ENCODE data around the gene ALDH4A1. TPM values are rescaled to one million over a fixed set of nuclear protein-coding genes. Genes with fewer than 3 reads are reported as not detected.
"Not testable (repeated sequence)": the region's sequence is repeated elsewhere in the genome, so short reads cannot be mapped to it uniquely, and the experiment has no call there.

ALDH4A1 gene
- total and polyA plus RNA-seq, 10 of the 15 experiments (the other 5 are each of a cell fraction or from before 2014, with no cell fraction given): 0.06 to 25.5 (median 13.0) TPM

DNA sequence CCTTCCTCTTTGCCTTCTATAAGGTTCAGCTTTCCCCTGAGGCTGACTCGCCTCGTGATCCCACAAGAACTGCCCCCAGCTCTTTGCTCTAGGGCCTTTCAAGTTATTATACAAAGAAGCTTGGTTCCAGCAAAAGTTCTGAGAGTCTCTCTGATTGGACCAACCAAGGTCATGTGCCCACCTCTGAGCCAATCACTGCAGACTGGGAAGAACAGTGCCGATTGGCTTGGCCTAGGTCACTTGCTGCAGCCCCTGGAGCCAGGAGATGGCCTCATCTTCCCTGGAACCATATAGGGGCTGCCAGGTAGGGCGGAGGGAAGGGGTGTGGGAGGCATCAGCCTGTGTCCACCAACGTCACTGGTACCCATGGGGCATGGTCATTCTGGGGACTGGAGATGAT is 65.7 kb downstream of the ALDH4A1 start:
- Histone ChIP-seq H3K27me3 (replicated peaks in 1 of 2; ENCODE audit: control insufficient read depth in 2 of 2, insufficient read depth in 2 of 2, low read length in 1 of 2) (no peaks in the 10 kb centered on the region), H3K4me1 (ENCODE audit: control insufficient read depth, insufficient read depth, low read length) (no peaks in the 10 kb centered on the region), H3K36me3 (ENCODE audit: control insufficient read depth in 2 of 2, insufficient read depth in 2 of 2, low read length in 1 of 2) (no peaks in the 10 kb centered on the region), H4K20me1 (ENCODE audit: control insufficient read depth, insufficient read depth) (no peaks in the 10 kb centered on the region), H3K4me2 (ENCODE audit: control insufficient read depth, insufficient read depth) (no peak overlapping the region), H3K79me2 (ENCODE audit: control insufficient read depth, insufficient read depth, low read length) (no peaks in the 10 kb centered on the region), H3K9ac (ENCODE audit: control insufficient read depth, insufficient read depth, low read length) (no peak overlapping the region), H2AFZ (ENCODE audit: control insufficient read depth, low read depth, low read length) (no peak overlapping the region), H3K4me3 (no peak overlapping the region), H3K9me3 (replicated peaks; ENCODE audit: control insufficient read depth, insufficient read depth, low read length) (no peaks in the 10 kb centered on the region; the same call in 2 of the 3 replicates), H3K27ac (ENCODE audit: control insufficient read depth, insufficient read depth) (no peak overlapping the region)
- intact Hi-C loops (cut with micrococcal nuclease; ENCODE audit: unreplicated experiment) (no loop called here), in situ Hi-C loops (cut with MboI) (no loop called here)
- ATAC-seq (no peak), FAIRE-seq (no peak), DNase-seq (ENCODE audit: low read depth, low spot score) (no peak)
- WGBS (ENCODE audit: insufficient coverage, insufficient replicate concordance, low lambda C conversion rate, missing lambda C conversion rate): 13% methylated on average over 5 of the region's 5 CpGs
- SMC1A ChIA-PET (ENCODE audit: uncharacterized antibody, unreplicated experiment): no interaction called here
- RAD21 ChIA-PET (ENCODE audit: unreplicated experiment): no interaction called here
- BruUV-seq (replicated peaks): no TSS peak
- POLR2A ChIA-PET: no interaction called here
- no peak for TF ChIP-seq KLF5 (IDR thresholded peaks at IDR 0.05; ENCODE audit: partially characterized antibody)
- no peak for TF ChIP-seq ZNF274 (IDR thresholded peaks at IDR 0.05; ENCODE audit: insufficient read depth, insufficient read length)
- no peak for TF ChIP-seq PKNOX1 (IDR thresholded peaks at IDR 0.05)
- TF ChIP-seq RFX5 (IDR thresholded peaks at IDR 0.05; ENCODE audit: low read depth, low read length): no peak
- no peak for TF ChIP-seq EED (IDR thresholded peaks at IDR 0.05; ENCODE audit: low read depth)
- peak; percentile 88 for TF ChIP-seq NFYB (IDR thresholded peaks at IDR 0.05; ENCODE audit: insufficient read depth, low read depth, low read length)
- no peak for TF ChIP-seq MXI1 (IDR thresholded peaks at IDR 0.05; ENCODE audit: low read depth, low read length)
- peak; percentile 68 for TF ChIP-seq USF1 (IDR thresholded peaks at IDR 0.05; ENCODE audit: borderline replicate concordance, extremely low read length, insufficient read depth, low read depth, low read length)
- no peak for TF ChIP-seq POLR2AphosphoS2 (IDR thresholded peaks at IDR 0.05; ENCODE audit: low read depth, low read length)
- CTCF ChIA-PET: no interaction called here

DNA sequence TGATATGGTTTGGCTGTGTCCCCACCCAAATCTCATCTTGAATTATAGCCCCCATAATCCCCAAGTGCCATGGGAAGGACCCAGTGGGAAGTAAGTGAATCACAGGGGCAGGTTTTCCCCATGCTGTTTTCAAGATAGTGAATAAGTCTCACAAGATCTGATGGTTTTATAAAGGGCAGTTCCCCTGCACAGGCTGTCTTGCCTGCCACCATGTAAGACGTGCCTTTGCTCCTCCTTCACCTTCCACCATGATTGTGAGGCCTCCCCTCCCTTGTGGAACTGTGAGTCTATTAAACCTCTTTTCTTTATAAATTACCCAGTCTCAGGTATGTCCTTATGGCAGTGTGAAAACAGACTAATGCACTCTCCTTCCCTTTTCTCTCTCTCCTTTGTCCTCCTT is 70.0 kb downstream of the ALDH4A1 start:
- DNase-seq (ENCODE audit: low read depth, low spot score); intact Hi-C loops (cut with micrococcal nuclease; ENCODE audit: unreplicated experiment); BruUV-seq (replicated peaks): not testable (repeated sequence)

More for the DNA sequence above, 70.0 kb downstream of the ALDH4A1 start:
- H3K36me3 ChIP-seq (ENCODE audit: control insufficient read depth in 2 of 2, insufficient read depth in 2 of 2, low read length in 1 of 2); H3K4me3 ChIP-seq; POLR2A ChIA-PET; H3K27me3 ChIP-seq (replicated peaks in 1 of 2; ENCODE audit: control insufficient read depth in 2 of 2, insufficient read depth in 2 of 2, low read length in 1 of 2); in situ Hi-C loops (cut with MboI); H3K9me3 ChIP-seq (replicated peaks; ENCODE audit: control insufficient read depth, insufficient read depth, low read length); SMC1A ChIA-PET (ENCODE audit: uncharacterized antibody, unreplicated experiment); H3K79me2 ChIP-seq (ENCODE audit: control insufficient read depth, insufficient read depth, low read length); H2AFZ ChIP-seq (ENCODE audit: control insufficient read depth, low read depth, low read length); H4K20me1 ChIP-seq (ENCODE audit: control insufficient read depth, insufficient read depth); FAIRE-seq; H3K9ac ChIP-seq (ENCODE audit: control insufficient read depth, insufficient read depth, low read length); H3K4me2 ChIP-seq (ENCODE audit: control insufficient read depth, insufficient read depth); H3K4me1 ChIP-seq (ENCODE audit: control insufficient read depth, insufficient read depth, low read length); RAD21 ChIA-PET (ENCODE audit: unreplicated experiment); CTCF ChIA-PET; ATAC-seq; H3K27ac ChIP-seq (ENCODE audit: control insufficient read depth, insufficient read depth): not testable (repeated sequence)
- 0% methylated on average over 1 of the region's 1 CpG for WGBS (ENCODE audit: insufficient coverage, insufficient replicate concordance, low lambda C conversion rate, missing lambda C conversion rate)
